Activated naive CD8-positive, alpha-beta T cell (primary cell): ENCODE data around the gene YTHDF1.

Source experiments
- H3K27ac Mint-ChIP-seq: one replicate; pipeline ENCODE4 v1.8.0; 2021; ENCODE audit warnings: mixed read lengths
- H3K27me3 Mint-ChIP-seq: one replicate; pipeline ENCODE4 v1.8.0; 2021; ENCODE audit warnings: mixed read lengths
- H3K36me3 Mint-ChIP-seq: one replicate; pipeline ENCODE4 v1.8.0; 2021; ENCODE audit warnings: mixed read lengths
- H3K4me1 Mint-ChIP-seq: one replicate; pipeline ENCODE4 v1.8.0; 2021; ENCODE audit warnings: low read depth, mixed read lengths
- H3K4me3 Mint-ChIP-seq: one replicate; pipeline ENCODE4 v1.8.0; 2021; ENCODE audit warnings: mild to moderate bottlenecking, mixed read lengths
- H3K9me3 Mint-ChIP-seq: one replicate; pipeline ENCODE4 v1.8.0; 2021; ENCODE audit warnings: low read depth, mixed read lengths

Gene YTHDF1

DNA sequence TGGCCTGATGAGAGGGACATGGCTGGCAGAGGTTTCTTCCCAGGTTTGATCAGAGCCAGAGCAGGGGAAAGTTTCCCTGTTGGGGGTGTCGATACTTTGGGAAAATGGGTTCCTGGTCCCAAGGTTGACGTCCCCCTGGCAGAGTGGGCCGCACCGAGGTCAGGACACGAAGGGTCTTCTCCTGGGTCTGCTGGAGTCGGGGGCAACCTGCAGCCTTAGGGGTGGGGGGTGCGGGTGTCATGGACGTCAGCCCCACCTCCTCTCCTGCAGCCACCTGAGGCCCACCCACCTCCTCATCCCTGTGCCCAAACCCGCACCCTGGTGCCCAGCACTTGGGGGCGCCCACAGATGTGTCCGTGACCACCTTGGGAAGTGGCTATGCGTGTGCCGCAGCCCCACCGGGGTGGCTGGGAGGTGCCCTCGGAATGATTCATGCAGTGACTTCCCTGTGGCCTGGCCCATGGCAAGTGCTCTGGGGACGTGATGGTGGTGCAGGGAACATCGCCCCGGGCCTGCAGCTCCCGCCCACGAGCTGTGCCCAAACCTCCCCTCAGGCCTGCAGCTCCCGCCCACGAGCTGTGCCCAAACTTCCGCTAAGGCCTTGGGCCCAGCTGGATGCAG, 64.9 kb downstream of the YTHDF1 start:
- H3K36me3 Mint-ChIP-seq, result peaks cover 9% of the 10 kb centered on the region
- no peak overlapping the region for H3K27ac Mint-ChIP-seq
- peaks cover 12% of the 10 kb centered on the region for H3K9me3 Mint-ChIP-seq
- peaks cover 23% of the 10 kb centered on the region for H3K27me3 Mint-ChIP-seq
- H3K4me1 Mint-ChIP-seq, result no peaks in the 10 kb centered on the region
- no peak overlapping the region for H3K4me3 Mint-ChIP-seq

DNA sequence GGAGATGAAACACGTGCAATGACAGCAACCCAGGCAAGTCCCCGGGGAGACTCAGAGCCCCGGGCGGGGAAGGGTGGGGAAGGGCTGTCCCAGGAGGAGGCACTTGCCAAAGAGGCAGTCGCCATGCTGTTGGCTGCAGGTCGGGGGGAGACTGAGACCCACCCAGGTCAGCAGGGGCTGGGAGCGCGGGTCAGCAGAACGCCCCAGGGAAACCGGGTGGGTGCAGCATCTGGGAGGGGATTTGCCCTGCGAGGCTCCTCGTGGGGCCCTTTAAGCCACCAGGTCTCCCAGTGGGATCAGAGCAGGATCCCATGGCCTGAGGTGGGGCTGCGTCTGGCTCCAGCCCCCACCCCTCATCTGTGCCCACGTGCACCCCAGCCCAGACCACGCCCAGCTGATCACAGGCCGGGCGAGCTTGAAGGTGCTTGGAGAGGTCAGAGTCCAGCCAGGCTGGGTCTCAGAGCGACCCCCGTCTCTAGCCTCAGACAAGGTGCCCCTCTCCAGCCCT, 65.5 kb downstream of the YTHDF1 start:
- Mint-ChIP-seq H3K27ac (no peak overlapping the region), H3K4me3 (no peak overlapping the region), H3K9me3 (peaks cover 12% of the 10 kb centered on the region), H3K4me1 (no peaks in the 10 kb centered on the region), H3K36me3 (peaks cover 9% of the 10 kb centered on the region), H3K27me3 (peaks cover 23% of the 10 kb centered on the region)

DNA sequence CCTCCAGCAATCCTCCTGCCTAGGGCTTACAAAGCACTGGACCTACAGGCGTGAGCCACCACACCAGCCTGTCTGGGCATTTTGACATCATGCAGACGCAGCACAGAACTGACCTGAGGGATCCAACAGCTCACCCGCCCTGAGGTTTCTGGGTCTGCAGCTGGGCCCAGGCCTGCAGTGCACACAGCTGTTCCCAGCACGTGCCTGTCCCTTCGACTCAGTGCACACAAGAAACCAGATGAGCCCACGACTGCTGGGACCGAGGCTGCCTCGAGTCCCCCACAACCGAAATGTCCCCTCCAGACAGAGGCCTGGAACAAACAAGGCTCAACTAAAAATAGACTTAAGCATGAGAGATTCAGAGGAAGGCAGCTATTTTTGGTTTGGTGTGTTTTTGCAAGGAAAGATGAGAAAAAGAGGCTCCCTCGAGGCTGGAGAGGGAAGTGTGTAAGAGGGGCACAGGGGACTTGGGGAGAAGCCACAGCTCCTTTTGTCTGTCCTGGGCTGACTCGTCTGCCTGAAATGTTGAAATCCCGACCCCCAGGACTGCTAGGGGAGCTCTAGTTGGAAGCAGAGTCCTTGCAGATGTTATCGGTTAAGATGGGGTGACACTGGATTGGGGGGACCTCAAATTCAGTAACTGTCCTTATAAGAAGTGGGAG, 66.3 kb downstream of the YTHDF1 start:
- Mint-ChIP-seq H3K4me3 (no peak overlapping the region), H3K9me3 (peaks cover 12% of the 10 kb centered on the region), H3K36me3 (peaks cover 9% of the 10 kb centered on the region), H3K4me1 (no peaks in the 10 kb centered on the region), H3K27me3 (peaks cover 25% of the 10 kb centered on the region), H3K27ac (no peak overlapping the region)

DNA sequence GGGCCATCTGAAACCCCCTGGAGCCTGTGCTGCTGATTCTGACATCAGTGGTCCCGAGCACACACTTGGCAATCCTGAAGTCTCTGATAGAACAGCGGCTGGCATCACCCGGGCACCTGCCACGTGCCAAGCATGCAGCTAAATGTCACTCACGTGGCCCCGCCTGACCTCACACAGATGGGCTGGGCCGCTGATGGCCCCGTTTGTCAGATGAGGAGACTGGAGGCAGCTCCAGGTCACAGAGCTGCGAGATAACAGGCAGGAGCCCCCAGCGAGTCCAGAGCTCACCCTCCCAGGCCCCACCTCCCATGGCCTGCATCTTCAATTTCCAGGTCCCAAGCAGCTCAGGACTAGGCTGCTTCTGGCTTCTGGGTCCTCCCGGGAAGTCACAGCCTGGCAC, 67.2 kb downstream of the YTHDF1 start:
- no peaks in the 10 kb centered on the region for H3K4me1 Mint-ChIP-seq
- H3K36me3 Mint-ChIP-seq, result peaks cover 9% of the 10 kb centered on the region
- H3K9me3 Mint-ChIP-seq, result peaks cover 12% of the 10 kb centered on the region
- peaks cover 25% of the 10 kb centered on the region for H3K27me3 Mint-ChIP-seq
- H3K4me3 Mint-ChIP-seq, result no peak overlapping the region
- H3K27ac Mint-ChIP-seq, result no peak overlapping the region

DNA sequence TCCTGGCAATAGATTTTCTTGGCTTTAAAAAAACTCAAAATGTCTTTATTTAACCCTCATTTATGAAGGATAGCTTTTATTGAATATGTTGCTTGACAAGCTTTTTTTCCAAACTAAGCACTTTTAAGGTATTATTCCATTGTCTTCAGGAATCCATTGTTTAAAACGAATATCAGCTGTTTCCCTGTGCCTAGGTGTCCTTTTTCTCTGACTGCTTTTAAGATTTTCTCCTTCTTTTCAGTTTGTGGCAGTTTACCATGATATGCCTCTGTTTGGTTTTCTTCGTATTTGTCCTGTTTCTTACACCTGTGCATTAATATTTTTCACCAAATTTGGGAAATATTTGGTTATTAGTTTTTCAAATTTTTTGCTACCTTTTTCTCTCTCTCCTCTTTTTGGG, 68.4 kb downstream of the YTHDF1 start:
- H3K9me3 Mint-ChIP-seq, result peaks cover 12% of the 10 kb centered on the region
- H3K4me1 Mint-ChIP-seq, result no peaks in the 10 kb centered on the region
- H3K4me3 Mint-ChIP-seq, result no peak overlapping the region
- peaks cover 25% of the 10 kb centered on the region for H3K27me3 Mint-ChIP-seq
- no peak overlapping the region for H3K27ac Mint-ChIP-seq
- H3K36me3 Mint-ChIP-seq, result peaks cover 9% of the 10 kb centered on the region
